Uterus (tissue), 2 donors: ENCODE data around the gene RIMKLB.

Source experiments
- POLR2A ChIP-seq, 2 donors: fragments of 450-650 bp; IDR thresholded peaks; one replicate each; pipeline ENCODE4 v1.6.1; 2016; ENCODE audit warnings: antibody characterized with exemption in 2 of 2, mild to moderate bottlenecking in 1 of 2, moderate library complexity in 1 of 2
- TF ChIP-seq, protein P1 (sequence below), 4 experiments: fragments of 200-600 bp in 2 of 4; fragments of 450-650 bp in 2 of 4; sonication (generic) in 2 of 4; IDR thresholded peaks; one replicate each; pipeline ENCODE4 v1.5.1; 2016 to 2019; ENCODE audit warnings: antibody characterized with exemption in 4 of 4, mild to moderate bottlenecking in 2 of 4, moderate library complexity in 1 of 4

DNA sequence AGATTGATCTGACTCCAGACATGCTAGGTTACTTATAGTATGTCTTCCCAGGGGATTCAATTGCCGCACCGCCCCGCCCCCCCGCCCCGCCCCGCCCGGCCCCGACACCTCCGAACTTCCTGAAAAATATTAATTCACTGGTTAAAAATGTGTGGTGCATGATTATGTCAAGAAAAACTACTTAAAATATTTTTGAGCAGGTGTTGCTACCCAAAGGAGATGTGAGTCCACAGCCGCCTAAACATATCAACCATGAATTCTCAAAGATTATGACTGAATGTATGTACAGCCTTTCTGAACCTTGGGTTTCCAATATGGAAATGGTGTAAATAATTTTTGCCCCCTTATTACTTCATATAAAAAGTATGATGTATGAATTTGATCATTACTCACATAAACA, 2.7 kb upstream of the RIMKLB start:
- TF ChIP-seq POLR2A (IDR thresholded peaks at IDR 0.05): no peak
- TF ChIP-seq, protein P1, sequence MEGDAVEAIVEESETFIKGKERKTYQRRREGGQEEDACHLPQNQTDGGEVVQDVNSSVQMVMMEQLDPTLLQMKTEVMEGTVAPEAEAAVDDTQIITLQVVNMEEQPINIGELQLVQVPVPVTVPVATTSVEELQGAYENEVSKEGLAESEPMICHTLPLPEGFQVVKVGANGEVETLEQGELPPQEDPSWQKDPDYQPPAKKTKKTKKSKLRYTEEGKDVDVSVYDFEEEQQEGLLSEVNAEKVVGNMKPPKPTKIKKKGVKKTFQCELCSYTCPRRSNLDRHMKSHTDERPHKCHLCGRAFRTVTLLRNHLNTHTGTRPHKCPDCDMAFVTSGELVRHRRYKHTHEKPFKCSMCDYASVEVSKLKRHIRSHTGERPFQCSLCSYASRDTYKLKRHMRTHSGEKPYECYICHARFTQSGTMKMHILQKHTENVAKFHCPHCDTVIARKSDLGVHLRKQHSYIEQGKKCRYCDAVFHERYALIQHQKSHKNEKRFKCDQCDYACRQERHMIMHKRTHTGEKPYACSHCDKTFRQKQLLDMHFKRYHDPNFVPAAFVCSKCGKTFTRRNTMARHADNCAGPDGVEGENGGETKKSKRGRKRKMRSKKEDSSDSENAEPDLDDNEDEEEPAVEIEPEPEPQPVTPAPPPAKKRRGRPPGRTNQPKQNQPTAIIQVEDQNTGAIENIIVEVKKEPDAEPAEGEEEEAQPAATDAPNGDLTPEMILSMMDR (IDR thresholded peaks at IDR 0.05): no peak
